CD14-positive monocyte (primary cell): ENCODE measurements around the gene PUS7. TPM values are rescaled to one million over a fixed set of nuclear protein-coding genes. Genes with fewer than 3 reads are reported as not detected.
A peak's percentile ranks its signal among the peaks of the same experiment; 100 is the strongest.

Experiments
- DNase-seq, 3 donors: peaks; one replicate each; pipeline ENCODE4 v3.0.0-alpha.2; 2011 to 2022
- H2AFZ ChIP-seq: 2 replicates; pipeline ENCODE4 v1.6.0; 2012; ENCODE audit warnings: mild to moderate bottlenecking, low read depth, low read length, inconsistent platforms; ENCODE audit not compliant: insufficient read depth, poor library complexity, severe bottlenecking
- H3K27ac ChIP-seq, 2 donors: 1 replicate in 1 of 2; 2 replicates in 1 of 2; pipeline ENCODE4 v1.5.1; 2012 to 2013; ENCODE audit warnings: low read length in 2 of 2, control low read depth in 1 of 2, inconsistent platforms in 1 of 2, low read depth in 1 of 2, mild to moderate bottlenecking in 1 of 2
- H3K27me3 ChIP-seq, 2 donors: one replicate each; pipeline versions ENCODE4 v1.6.0 to v1.6.1; 2011 to 2013; ENCODE audit warnings: low read length in 2 of 2; ENCODE audit not compliant: control insufficient read depth in 2 of 2, insufficient read depth in 2 of 2
- H3K36me3 ChIP-seq, 2 donors: replicated peaks in 1 of 2; 1 replicate in 1 of 2; 2 replicates in 1 of 2; pipeline versions ENCODE4 v1.5.1 to v1.6.1; 2012 to 2013; ENCODE audit warnings: low read length in 2 of 2, control low read depth in 1 of 2, inconsistent platforms in 1 of 2, mild to moderate bottlenecking in 1 of 2; ENCODE audit not compliant: insufficient read depth in 2 of 2, control insufficient read depth in 1 of 2
- H3K4me1 ChIP-seq, 2 donors: 1 replicate in 1 of 2; 2 replicates in 1 of 2; pipeline versions ENCODE4 v1.5.1 to v1.6.1; 2012 to 2013; ENCODE audit warnings: low read length in 2 of 2, control low read depth in 1 of 2, inconsistent platforms in 1 of 2, mild to moderate bottlenecking in 1 of 2, moderate library complexity in 1 of 2; ENCODE audit not compliant: insufficient read depth in 2 of 2, control insufficient read depth in 1 of 2
- H3K4me2 ChIP-seq: replicated peaks from 2 replicates; pipeline ENCODE3; 2012; ENCODE audit warnings: low read length, moderate library complexity, mild to moderate bottlenecking; ENCODE audit not compliant: poor library complexity, severe bottlenecking; ENCODE audit errors: extremely low read depth
- H3K4me3 ChIP-seq, 3 experiments: fragments of 200-600 bp in 1 of 3; sonication (generic) in 1 of 3; replicated peaks in 1 of 3; 1 replicate in 2 of 3; 2 replicates in 1 of 3; pipeline ENCODE4 v1.5.1; 2011 to 2013; ENCODE audit warnings: low read length in 3 of 3, mild to moderate bottlenecking in 3 of 3, control low read depth in 2 of 3, low read depth in 2 of 3, inconsistent platforms in 1 of 3, moderate library complexity in 1 of 3
- H3K79me2 ChIP-seq: 2 replicates; pipeline ENCODE4 v1.6.0; 2012; ENCODE audit warnings: mild to moderate bottlenecking, control low read depth, inconsistent platforms, low read length, moderate library complexity; ENCODE audit not compliant: insufficient read depth
- H3K9ac ChIP-seq: 2 replicates; pipeline ENCODE4 v1.6.0; 2017; ENCODE audit warnings: low read length, mild to moderate bottlenecking; ENCODE audit not compliant: insufficient read depth, poor library complexity, severe bottlenecking
- H3K9me3 ChIP-seq, 2 donors: replicated peaks in 1 of 2; 1 replicate in 1 of 2; 2 replicates in 1 of 2; pipeline versions ENCODE4 v1.5.1 to v1.6.1; 2012 to 2013; ENCODE audit warnings: low read length in 2 of 2, control low read depth in 1 of 2; ENCODE audit not compliant: control insufficient read depth in 1 of 2, insufficient read depth in 1 of 2
- H4K20me1 ChIP-seq: 2 replicates; pipeline ENCODE4 v1.6.0; 2012; ENCODE audit warnings: mild to moderate bottlenecking, low read length, control low read depth, moderate library complexity; ENCODE audit not compliant: insufficient read depth
- H3K27ac Mint-ChIP-seq, 7 donors: one replicate each; pipeline ENCODE4 v1.8.0; 2020; ENCODE audit warnings: mild to moderate bottlenecking in 7 of 7, mixed read lengths in 7 of 7, moderate library complexity in 6 of 7, inconsistent platforms in 2 of 7
- H3K27me3 Mint-ChIP-seq, 3 donors: one replicate each; pipeline ENCODE4 v1.8.0; 2021 to 2022; ENCODE audit warnings: low read depth in 3 of 3, mild to moderate bottlenecking in 3 of 3, mixed read lengths in 3 of 3, moderate library complexity in 3 of 3, inconsistent platforms in 1 of 3
- H3K36me3 Mint-ChIP-seq, 2 donors: one replicate each; pipeline ENCODE4 v1.8.0; 2020; ENCODE audit warnings: mixed read lengths in 2 of 2, inconsistent platforms in 1 of 2, mild to moderate bottlenecking in 1 of 2
- H3K4me1 Mint-ChIP-seq: one replicate; pipeline ENCODE4 v1.8.0; 2020; ENCODE audit warnings: mild to moderate bottlenecking, mixed read lengths
- H3K4me3 Mint-ChIP-seq, 2 donors: one replicate each; pipeline ENCODE4 v1.8.0; 2020; ENCODE audit warnings: mild to moderate bottlenecking in 2 of 2, mixed read lengths in 2 of 2, moderate library complexity in 1 of 2
- H3K9me3 Mint-ChIP-seq, 7 donors: one replicate each; pipeline ENCODE4 v1.8.0; 2020 to 2022; ENCODE audit warnings: mixed read lengths in 7 of 7, mild to moderate bottlenecking in 6 of 7, moderate library complexity in 6 of 7, inconsistent platforms in 2 of 7
- CTCF ChIP-seq: fragments of 200-600 bp; IDR thresholded peaks from one replicate; pipeline ENCODE4 v1.8.0; 2022; ENCODE audit warnings: antibody characterized with exemption, mild to moderate bottlenecking
- WGBS: methylation state at CpG from one replicate; pipeline ENCODE4 v1.1.5; 2013; ENCODE audit warnings: missing lambda C conversion rate; ENCODE audit not compliant: insufficient coverage; 5-methylcytosine and 5-hydroxymethylcytosine counted together
- intact Hi-C, 2 donors: fragments of 100-400 bp; cut with micrococcal nuclease; formaldehyde crosslinking; loops; one replicate each; pipeline versions ENCODE4 v1.15.0 to v1.15.1; 2023
- polyA plus RNA-seq, 3 donors: library from polyadenylated mRNA; depleted of rRNA in 1 of 3; unstranded in 2 of 3; stranded (reverse) in 1 of 3; fragments of 300-500 nt in 2 of 3; fragments of >200 nt in 1 of 3; fragmentation: Illumina TruSeq in 2 of 3; gene quantifications; 1 replicate in 2 of 3; 2 replicates in 1 of 3; pipeline ENCODE4 v1.2.3, GENCODE V29; 2012 to 2021

The PUS7 gene
- polyA plus RNA-seq, 3 donors, result 1.3 to 1.8 (median 1.6) TPM

- Histone ChIP-seq H3K79me2 (no peaks in the 10 kb centered on the region), H3K27ac (no peak overlapping the region), H4K20me1 (no peaks in the 10 kb centered on the region), H3K4me3 (no peak overlapping the region), H3K4me1 (no peaks in the 10 kb centered on the region), H3K27me3 (no peaks in the 10 kb centered on the region), H3K9ac (no peak overlapping the region), H3K36me3 (no peaks in the 10 kb centered on the region), H3K9me3 (peaks cover 0 to 12% of the 10 kb centered on the region in 2 donors), H2AFZ (peak overlapping the region; percentile 37), H3K4me2 (no peak overlapping the region)
- peaks cover 5 to 15% (median 12%) of the 10 kb centered on the region in 7 donors for H3K9me3 Mint-ChIP-seq
- H3K27me3 Mint-ChIP-seq, result peaks cover 0 to 8% (median 2%) of the 10 kb centered on the region in 3 donors
- no peak for DNase-seq
- no peak overlapping the region for H3K4me3 Mint-ChIP-seq
- no peak for TF ChIP-seq CTCF
- peaks cover 3% of the 10 kb centered on the region for H3K4me1 Mint-ChIP-seq
- 93% methylated on average over 5 of the region's 9 CpGs for WGBS
- H3K27ac Mint-ChIP-seq, result no peak overlapping the region
- no peaks in the 10 kb centered on the region for H3K36me3 Mint-ChIP-seq
- intact Hi-C loops, result no loop called here
Observed at GRCh38 chr7:105439174-105439893, 82.7 kb downstream of the PUS7 start.

GRCh38 chr7:105438847-105439173 lies 83.3 kb downstream of the PUS7 start:
- DNase-seq, result no peak
- H3K9me3 ChIP-seq, result peaks cover 0 to 12% of the 10 kb centered on the region in 2 donors
- WGBS, result no CpG with 5 or more reads among the region's 5 CpGs
- TF ChIP-seq CTCF, result no peak
- no peaks in the 10 kb centered on the region for H3K4me1 ChIP-seq
- H3K27ac Mint-ChIP-seq, result peak overlapping the region in 1 of 7 donors; percentile 20
- H3K4me2 ChIP-seq, result no peak overlapping the region
- H3K4me1 Mint-ChIP-seq, result peaks cover 3% of the 10 kb centered on the region
- no peaks in the 10 kb centered on the region for H3K36me3 Mint-ChIP-seq
- H3K79me2 ChIP-seq, result no peaks in the 10 kb centered on the region
- no peak overlapping the region for H3K9ac ChIP-seq
- H3K27me3 ChIP-seq, result no peaks in the 10 kb centered on the region
- no peaks in the 10 kb centered on the region for H3K36me3 ChIP-seq
- H3K9me3 Mint-ChIP-seq, result peaks cover 5 to 15% (median 12%) of the 10 kb centered on the region in 7 donors
- H3K27me3 Mint-ChIP-seq, result peaks cover 0 to 8% (median 2%) of the 10 kb centered on the region in 3 donors
- H3K4me3 ChIP-seq, result no peak overlapping the region
- H3K27ac ChIP-seq, result no peak overlapping the region
- no peak overlapping the region for H2AFZ ChIP-seq
- intact Hi-C loops, result no loop called here
- H4K20me1 ChIP-seq, result no peaks in the 10 kb centered on the region
- H3K4me3 Mint-ChIP-seq, result no peak overlapping the region
